BJ (cell line): ENCODE data around the gene THOC1. TPM values are rescaled to one million over a fixed set of nuclear protein-coding genes. Genes with fewer than 3 reads are reported as not detected.

Experiments used
- CTCF ChIA-PET: fragments of 350-600 bp; formaldehyde crosslinking; extraction: SDS; loops from one replicate; lab custom pipeline; 2021; ENCODE audit warnings: antibody characterized with exemption, inconsistent platforms; lab: Yijun Ruan, JAX
- POLR2A ChIA-PET: fragments of 300-600 bp; sonication (Branson Sonifier 250); formaldehyde crosslinking; extraction: SDS; loops from one replicate; lab custom pipeline; 2021; ENCODE audit warnings: antibody characterized with exemption; lab: Charles Lee
- DNase-seq: peaks from one replicate; pipeline ENCODE4 v3.0.0-alpha.2; 2011; ENCODE audit warnings: low read depth
- H3K27me3 ChIP-seq: 2 replicates; pipeline ENCODE4 v1.6.0; 2011; ENCODE audit warnings: low read length; ENCODE audit not compliant: control insufficient read depth, insufficient read depth
- H3K36me3 ChIP-seq: 2 replicates; pipeline ENCODE4 v1.5.1; 2011; ENCODE audit warnings: low read length; ENCODE audit not compliant: control insufficient read depth, insufficient read depth
- H3K4me3 ChIP-seq: 2 replicates; pipeline ENCODE4 v1.5.1; 2011; ENCODE audit warnings: low read depth, mild to moderate bottlenecking, control low read depth, low read length
- polyA plus RNA-seq: library from polyadenylated mRNA; depleted of rRNA; stranded (reverse); fragments of >200 nt; gene quantifications from 2 replicates; pipeline ENCODE4 v1.2.3, GENCODE V29; 2011
- TF ChIP-seq, protein P1 (sequence below): IDR thresholded peaks from 2 replicates; pipeline ENCODE4 v1.5.1; 2011; ENCODE audit warnings: low read depth, mild to moderate bottlenecking, control low read depth, inconsistent platforms, low read length, moderate library complexity; ENCODE audit not compliant: insufficient read depth

The THOC1 gene
- polyA plus RNA-seq, 1 experiment = 8.7 TPM

DNA sequence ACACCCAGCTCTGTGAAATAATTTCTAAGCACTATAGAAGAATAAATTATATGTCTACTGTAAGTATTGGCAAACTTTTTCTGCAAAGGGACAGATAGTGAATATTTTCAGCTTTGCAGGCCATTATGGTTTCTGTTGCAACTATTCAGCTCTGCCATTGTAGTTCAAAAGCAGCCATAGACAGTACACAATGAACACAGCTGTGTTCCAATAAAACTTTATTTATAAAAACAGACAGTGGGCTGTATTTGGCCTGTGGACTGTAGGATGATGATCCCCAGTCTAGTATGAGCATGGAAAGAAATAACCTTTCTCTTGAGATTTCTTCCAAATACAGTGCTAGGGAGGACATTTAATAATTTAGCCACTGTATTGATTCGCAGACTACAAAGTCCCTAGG, 35.2 kb upstream of the THOC1 start:
- no peak overlapping the region for H3K4me3 ChIP-seq
- POLR2A ChIA-PET = interaction anchor here (0.6 kb wide), 1 partner anchor 392 kb away, joined by 4 read pairs; no protein-coding TSS in a partner anchor

DNA sequence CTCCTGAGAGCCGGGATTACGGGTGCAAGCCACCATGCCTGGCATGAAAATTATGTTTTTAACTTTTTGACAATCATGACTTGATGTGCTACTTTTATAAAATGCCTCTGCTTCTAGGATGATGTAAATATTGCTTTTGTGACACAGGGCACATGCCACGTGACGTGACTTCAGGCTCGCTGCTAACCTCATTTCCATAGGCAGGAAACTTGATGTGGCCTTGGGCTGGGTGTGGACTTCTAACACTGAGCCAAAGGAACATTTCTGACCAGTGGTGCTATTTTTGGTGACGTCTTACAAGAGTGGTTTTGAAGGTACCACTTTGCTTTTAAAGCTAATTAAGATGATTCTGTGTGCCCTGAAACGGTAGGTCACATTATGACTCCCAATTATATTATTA, 34.2 kb upstream of the THOC1 start:
- no peak for DNase-seq
- Histone ChIP-seq H3K36me3 (no peaks in the 10 kb centered on the region), H3K27me3 (peaks cover 9% of the 10 kb centered on the region), H3K4me3 (no peak overlapping the region)
- ChIA-PET POLR2A (no interaction called here), CTCF (interaction anchor here (1.3 kb wide), 1 partner anchor 529 kb away, joined by 4 read pairs; no protein-coding TSS in a partner anchor)
- TF ChIP-seq, protein P1, sequence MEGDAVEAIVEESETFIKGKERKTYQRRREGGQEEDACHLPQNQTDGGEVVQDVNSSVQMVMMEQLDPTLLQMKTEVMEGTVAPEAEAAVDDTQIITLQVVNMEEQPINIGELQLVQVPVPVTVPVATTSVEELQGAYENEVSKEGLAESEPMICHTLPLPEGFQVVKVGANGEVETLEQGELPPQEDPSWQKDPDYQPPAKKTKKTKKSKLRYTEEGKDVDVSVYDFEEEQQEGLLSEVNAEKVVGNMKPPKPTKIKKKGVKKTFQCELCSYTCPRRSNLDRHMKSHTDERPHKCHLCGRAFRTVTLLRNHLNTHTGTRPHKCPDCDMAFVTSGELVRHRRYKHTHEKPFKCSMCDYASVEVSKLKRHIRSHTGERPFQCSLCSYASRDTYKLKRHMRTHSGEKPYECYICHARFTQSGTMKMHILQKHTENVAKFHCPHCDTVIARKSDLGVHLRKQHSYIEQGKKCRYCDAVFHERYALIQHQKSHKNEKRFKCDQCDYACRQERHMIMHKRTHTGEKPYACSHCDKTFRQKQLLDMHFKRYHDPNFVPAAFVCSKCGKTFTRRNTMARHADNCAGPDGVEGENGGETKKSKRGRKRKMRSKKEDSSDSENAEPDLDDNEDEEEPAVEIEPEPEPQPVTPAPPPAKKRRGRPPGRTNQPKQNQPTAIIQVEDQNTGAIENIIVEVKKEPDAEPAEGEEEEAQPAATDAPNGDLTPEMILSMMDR = no peak

More for the DNA sequence above, 35.2 kb upstream of the THOC1 start:
- DNase-seq = no peak
- peaks cover 12% of the 10 kb centered on the region for H3K27me3 ChIP-seq
- no peaks in the 10 kb centered on the region for H3K36me3 ChIP-seq
- CTCF ChIA-PET = interaction anchor here (1.2 to 1.3 kb wide), 2 partner anchors 12 to 528 kb away, joined by 4 read pairs; no protein-coding TSS in a partner anchor
- TF ChIP-seq, protein P1 = no peak

DNA sequence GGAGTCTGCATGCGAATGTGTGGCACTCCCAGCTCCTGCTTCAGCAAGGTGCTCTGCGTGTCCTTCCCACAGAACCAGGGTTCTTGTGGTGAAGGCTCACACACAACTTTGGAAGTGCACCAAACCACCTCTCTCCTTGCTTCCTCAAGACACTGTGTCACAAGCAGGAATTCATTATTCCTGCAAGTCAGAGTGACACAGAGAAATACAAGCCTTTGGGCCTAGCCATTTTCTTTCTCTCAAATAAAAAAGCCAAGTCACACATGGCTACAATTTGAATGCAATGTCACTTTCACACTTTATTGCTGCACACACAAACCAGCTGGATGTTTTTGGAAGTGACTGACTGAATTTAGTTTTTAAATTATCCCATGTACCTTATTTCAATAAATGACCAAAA, 30.1 kb upstream of the THOC1 start:
- Histone ChIP-seq H3K36me3 (no peaks in the 10 kb centered on the region), H3K27me3 (peaks cover 2% of the 10 kb centered on the region; the same call in 1 of the 2 replicates), H3K4me3 (no peak overlapping the region)
- TF ChIP-seq, protein P1 = no peak
- POLR2A ChIA-PET = no interaction called here
- DNase-seq = no peak
- CTCF ChIA-PET = interaction anchor here (1.0 to 1.8 kb wide), 5 partner anchors 9 to 542 kb away, joined by 3 to 5 read pairs (median 4); no protein-coding TSS in a partner anchor

DNA sequence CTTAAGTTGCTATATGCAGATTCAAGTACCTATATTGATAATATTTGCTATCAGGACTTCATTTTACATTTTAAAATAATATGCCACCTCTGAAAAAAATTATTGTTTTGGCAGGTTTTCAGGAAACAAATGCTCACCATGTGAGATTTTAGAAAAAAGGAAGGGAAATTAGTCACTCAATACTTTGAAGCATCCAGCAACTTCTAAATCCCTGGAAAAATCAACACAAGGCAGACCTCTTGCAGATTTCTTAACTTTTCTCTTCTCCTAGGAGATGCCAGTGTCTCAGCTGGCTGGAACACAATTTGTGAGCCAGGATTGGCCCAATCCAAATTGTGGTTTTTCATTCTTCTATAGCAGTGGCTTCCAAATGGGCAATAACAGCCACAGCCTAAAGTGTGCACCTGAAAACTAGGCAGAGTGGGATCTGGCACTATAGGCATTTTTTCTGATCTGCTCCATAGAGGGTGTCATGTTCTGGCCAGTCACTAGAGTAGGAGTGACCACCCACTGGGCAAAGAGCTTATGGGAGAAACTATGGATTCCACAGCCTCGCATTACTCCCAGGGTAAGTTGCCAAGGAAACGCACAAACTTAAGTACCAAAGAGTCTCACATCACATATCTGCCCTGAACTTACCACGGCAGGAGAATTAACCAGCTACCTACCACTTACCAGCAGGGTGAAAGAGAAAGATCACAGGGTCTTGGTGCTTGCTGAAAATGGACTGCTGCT, 28.1 kb upstream of the THOC1 start:
- DNase-seq = no peak

DNA sequence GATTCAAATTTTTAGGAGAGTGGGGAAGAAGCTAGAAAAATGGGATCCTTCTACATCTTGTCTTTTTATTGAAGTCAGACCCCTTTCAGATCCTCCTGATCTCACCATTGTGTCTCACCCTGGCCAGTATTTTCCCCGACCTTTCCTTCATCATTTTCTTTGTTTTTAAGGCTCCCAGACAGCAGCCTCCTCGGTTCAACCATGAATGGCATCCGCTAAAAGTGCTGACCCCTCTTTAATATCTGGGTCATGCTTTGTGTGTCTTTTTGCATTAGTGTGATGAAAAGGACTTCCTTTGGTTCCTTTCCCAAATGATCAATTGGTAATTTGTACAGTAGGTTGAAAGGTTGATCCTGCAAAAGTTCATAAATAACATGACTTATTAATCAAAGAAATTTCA, 26.7 kb upstream of the THOC1 start:
- TF ChIP-seq, protein P1 = no peak
- H3K4me3 ChIP-seq = no peak overlapping the region
- no peaks in the 10 kb centered on the region for H3K36me3 ChIP-seq
- POLR2A ChIA-PET = no interaction called here
- peaks cover 2% of the 10 kb centered on the region; the same call in 1 of the 2 replicates for H3K27me3 ChIP-seq
- CTCF ChIA-PET = interaction anchor here (1.0 to 2.0 kb wide), 6 partner anchors 10 to 536 kb away, joined by 3 to 9 read pairs (median 6); no protein-coding TSS in a partner anchor
- DNase-seq = no peak

More for the DNA sequence above, 28.1 kb upstream of the THOC1 start:
- TF ChIP-seq, protein P1 = no peak
- Histone ChIP-seq H3K36me3 (no peaks in the 10 kb centered on the region), H3K27me3 (peaks cover 2% of the 10 kb centered on the region; the same call in 1 of the 2 replicates), H3K4me3 (no peak overlapping the region)
- CTCF ChIA-PET = interaction anchor here (0.7 to 1.5 kb wide), 3 partner anchors 68 to 536 kb away, joined by 3 to 4 read pairs (median 3); no protein-coding TSS in a partner anchor
- POLR2A ChIA-PET = no interaction called here
